Gastroesophageal sphincter (tissue), 4 donors: ENCODE results near the gene TSPAN10. TPM values are rescaled to one million over a fixed set of nuclear protein-coding genes. Genes with fewer than 3 reads are reported as not detected.
"Not testable (repeated sequence)": the region's sequence is repeated elsewhere in the genome, so short reads cannot be mapped to it uniquely, and the experiment has no call there.

Source experiments
- ATAC-seq: fragments of 150-250 bp; one replicate; pipeline ENCODE4 v1.9.1; 2016; ENCODE audit warnings: mild to moderate bottlenecking, moderate library complexity
- H3K27ac ChIP-seq, 4 donors: fragments of 200-600 bp; sonication (generic) in 3 of 4; 1 replicate in 3 of 4; 2 replicates in 1 of 4; pipeline ENCODE4 v1.5.1; 2016 to 2019
- H3K27me3 ChIP-seq: fragments of 200-600 bp; sonication (generic); one replicate; pipeline ENCODE4 v1.5.1; 2019
- H3K36me3 ChIP-seq, 2 donors: fragments of 200-600 bp; sonication (generic); one replicate each; pipeline ENCODE4 v1.5.1; 2019; ENCODE audit warnings: control low read depth in 1 of 2
- H3K4me1 ChIP-seq, 3 donors: fragments of 200-600 bp; sonication (generic); 1 replicate in 2 of 3; 2 replicates in 1 of 3; pipeline ENCODE4 v1.5.1; 2016 to 2019; ENCODE audit warnings: control low read depth in 2 of 3
- H3K4me3 ChIP-seq, 2 donors: fragments of 200-600 bp; sonication (generic); one replicate each; pipeline ENCODE4 v1.5.1; 2019; ENCODE audit warnings: mild to moderate bottlenecking in 1 of 2, moderate library complexity in 1 of 2
- H3K9me3 ChIP-seq, 3 donors: fragments of 200-600 bp; sonication (generic); one replicate each; pipeline ENCODE4 v1.5.1; 2017 to 2019; ENCODE audit warnings: control low read depth in 2 of 3
- CTCF ChIP-seq, 4 experiments: fragments of 200-600 bp in 2 of 4; fragments of 450-650 bp in 2 of 4; sonication (generic) in 1 of 4; IDR thresholded peaks; one replicate each; pipeline ENCODE4 v1.5.1; 2017 to 2019; ENCODE audit warnings: antibody characterized with exemption in 4 of 4, mild to moderate bottlenecking in 2 of 4, moderate library complexity in 2 of 4
- EP300 ChIP-seq: sonication (generic); formaldehyde crosslinking; IDR thresholded peaks from one replicate; pipeline ENCODE4 v1.6.1; 2017; ENCODE audit warnings: antibody characterized with exemption, mild to moderate bottlenecking
- POLR2A ChIP-seq, 2 donors: fragments of 450-650 bp; IDR thresholded peaks; one replicate each; pipeline ENCODE4 v1.6.1; 2017; ENCODE audit warnings: antibody characterized with exemption in 2 of 2, mild to moderate bottlenecking in 2 of 2, moderate library complexity in 1 of 2
- POLR2AphosphoS5 ChIP-seq: sonication (generic); formaldehyde crosslinking; IDR thresholded peaks from one replicate; pipeline ENCODE4 v1.6.1; 2017; ENCODE audit warnings: antibody characterized with exemption
- WGBS, 2 donors: methylation state at CpG; one replicate each; pipeline ENCODE4 v1.1.5; 2018; ENCODE audit warnings: low coverage in 1 of 2; 5-methylcytosine and 5-hydroxymethylcytosine counted together
- total RNA-seq, 4 donors: library from RNA; depleted of rRNA; stranded (reverse); fragments of >200 nt; gene quantifications; one replicate each; pipeline ENCODE4 v1.1.0, GENCODE V29; 2016

The TSPAN10 gene
- total RNA-seq, 4 donors from 2014 or later = 0.27 to 0.89 (median 0.30) TPM; not detected in 1

DNA sequence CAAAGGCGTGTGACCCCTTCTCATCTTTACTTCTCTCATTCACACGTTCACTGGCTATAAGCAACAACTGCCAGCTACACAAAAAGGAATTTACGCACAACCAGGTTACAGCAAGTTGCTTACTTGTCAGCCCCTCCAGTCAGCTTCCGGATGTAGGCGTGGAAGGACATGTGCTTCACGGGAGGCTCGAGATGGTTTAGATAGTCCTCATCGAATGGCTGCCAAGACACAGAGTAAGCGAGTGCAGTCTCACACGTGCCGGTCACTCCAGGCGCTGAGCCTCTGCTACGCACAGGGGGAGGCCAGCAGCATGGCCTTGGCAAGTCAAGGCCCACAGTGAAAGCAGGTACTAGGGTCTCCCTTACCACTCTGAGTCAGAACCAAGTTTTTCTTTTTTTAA, 28.4 kb upstream of the TSPAN10 start:
- WGBS, 2 donors = 86 to 92% methylated on average over 9 to 13 of the region's 13 CpGs
- Histone ChIP-seq H3K4me1 (peaks cover 0 to 9% (median 0%) of the 10 kb centered on the region in 3 donors), H3K36me3 (peaks cover 0 to 96% of the 10 kb centered on the region in 2 donors), H3K27me3 (no peaks in the 10 kb centered on the region), H3K9me3 (no peaks in the 10 kb centered on the region), H3K4me3 (no peak overlapping the region), H3K27ac (no peak overlapping the region)
- TF ChIP-seq CTCF (IDR thresholded peaks at IDR 0.05) (no peak), POLR2AphosphoS5 (no peak), POLR2A (IDR thresholded peaks at IDR 0.05) (no peak), EP300 (no peak)
- ATAC-seq = no peak

GRCh38 chr17:81609541-81610311, 27.3 kb upstream of the TSPAN10 start:
- TF ChIP-seq POLR2AphosphoS5 (no peak), POLR2A (IDR thresholded peaks at IDR 0.05) (no peak), CTCF (IDR thresholded peaks at IDR 0.05) (no peak), EP300 (no peak)
- peaks cover 0 to 94% of the 10 kb centered on the region in 2 donors for H3K36me3 ChIP-seq

GRCh38 chr17:81612172-81612970, 24.6 kb upstream of the TSPAN10 start:
- TF ChIP-seq POLR2AphosphoS5 (no peak), POLR2A (IDR thresholded peaks at IDR 0.05) (no peak)
- Histone ChIP-seq H3K27me3 (no peaks in the 10 kb centered on the region), H3K27ac (no peak overlapping the region), H3K36me3 (peaks cover 0 to 89% of the 10 kb centered on the region in 2 donors), H3K9me3 (no peaks in the 10 kb centered on the region), H3K4me1 (peaks cover 0 to 33% (median 5%) of the 10 kb centered on the region in 3 donors), H3K4me3 (no peak overlapping the region)
- no peak for ATAC-seq
- 87 to 89% methylated on average over 4 to 8 of the region's 16 CpGs for WGBS, 2 donors

More at GRCh38 chr17:81609541-81610311, 27.3 kb upstream of the TSPAN10 start:
- Histone ChIP-seq H3K4me3 (no peak overlapping the region), H3K27me3 (no peaks in the 10 kb centered on the region), H3K9me3 (no peaks in the 10 kb centered on the region), H3K27ac (no peak overlapping the region), H3K4me1 (peaks cover 0 to 21% (median 5%) of the 10 kb centered on the region in 3 donors)
- ATAC-seq = no peak
- whole genome bisulfite sequencing, 2 donors = 91% methylated on average over 13 to 16 of the region's 19 CpGs

GRCh38 chr17:81615401-81615930, 21.5 kb upstream of the TSPAN10 start:
- Histone ChIP-seq H3K9me3 (no peaks in the 10 kb centered on the region), H3K4me1 (peaks cover 0 to 33% (median 5%) of the 10 kb centered on the region in 3 donors), H3K27me3 (no peaks in the 10 kb centered on the region), H3K36me3 (peaks cover 0 to 86% of the 10 kb centered on the region in 2 donors), H3K4me3 (no peak overlapping the region), H3K27ac (no peak overlapping the region)
- WGBS, 2 donors = 100% methylated on average over 1 of the region's 4 CpGs; no CpG with 5 or more reads in 1 of the 2 donors
- ATAC-seq = no peak
- TF ChIP-seq EP300 (no peak), POLR2AphosphoS5 (no peak), CTCF (IDR thresholded peaks at IDR 0.05) (no peak)

GRCh38 chr17:81616877-81617276, 20.1 kb upstream of the TSPAN10 start:
- no peak for ATAC-seq
- Histone ChIP-seq H3K27ac (no peak overlapping the region), H3K4me3 (no peak overlapping the region), H3K27me3 (no peaks in the 10 kb centered on the region), H3K9me3 (no peaks in the 10 kb centered on the region), H3K36me3 (peaks cover 0 to 88% of the 10 kb centered on the region in 2 donors), H3K4me1 (peaks cover 0 to 38% (median 5%) of the 10 kb centered on the region in 3 donors)
- WGBS, 2 donors = 67 to 83% methylated on average over 3 to 6 of the region's 7 CpGs
- no peak for TF ChIP-seq CTCF (IDR thresholded peaks at IDR 0.05)
- TF ChIP-seq POLR2A (IDR thresholded peaks at IDR 0.05) = no peak
- no peak for TF ChIP-seq POLR2AphosphoS5
- TF ChIP-seq EP300 = no peak

DNA sequence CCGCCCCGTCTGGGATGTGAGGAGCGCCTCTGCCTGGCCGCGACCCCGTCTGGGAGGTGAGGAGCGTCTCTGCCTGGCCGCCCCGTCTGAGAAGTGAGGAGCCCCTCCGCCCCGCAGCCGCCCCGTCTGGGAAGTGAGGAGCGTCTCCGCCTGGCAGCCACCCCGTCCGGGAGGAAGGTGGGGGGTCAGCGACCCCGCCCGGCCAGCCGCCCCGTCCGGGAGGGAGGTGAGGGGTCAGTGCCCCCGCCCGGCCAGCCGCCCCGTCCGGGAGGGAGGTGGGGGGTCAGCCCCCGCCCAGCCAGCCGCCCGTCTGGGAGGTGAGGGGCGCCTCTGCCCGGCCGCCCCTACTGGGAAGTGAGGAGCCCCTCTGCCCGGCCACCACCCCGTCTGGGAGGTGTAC, 18.7 kb upstream of the TSPAN10 start:
- H3K36me3 ChIP-seq = peaks cover 0 to 88% of the 10 kb centered on the region in 2 donors

More for the DNA sequence above, 18.7 kb upstream of the TSPAN10 start:
- not testable (repeated sequence) for ATAC-seq, H3K9me3 ChIP-seq, H3K27me3 ChIP-seq, H3K4me3 ChIP-seq, H3K27ac ChIP-seq
- WGBS, 2 donors = no CpG with 5 or more reads among the region's 36 CpGs
- H3K4me1 ChIP-seq = peaks cover 0 to 32% (median 5%) of the 10 kb centered on the region in 3 donors
